GM21717 (cell line): Measurements from ENCODE around the gene DNAJB2.

ENCODE experiments used
- ATAC-seq: cut with Tn5 transposase; IDR thresholded peaks from one replicate; pipeline ENCODE4 v1.9.1; 2021; ENCODE audit warnings: mild to moderate bottlenecking, moderate library complexity; ENCODE audit not compliant: unreplicated experiment

DNAJB2 gene

DNA sequence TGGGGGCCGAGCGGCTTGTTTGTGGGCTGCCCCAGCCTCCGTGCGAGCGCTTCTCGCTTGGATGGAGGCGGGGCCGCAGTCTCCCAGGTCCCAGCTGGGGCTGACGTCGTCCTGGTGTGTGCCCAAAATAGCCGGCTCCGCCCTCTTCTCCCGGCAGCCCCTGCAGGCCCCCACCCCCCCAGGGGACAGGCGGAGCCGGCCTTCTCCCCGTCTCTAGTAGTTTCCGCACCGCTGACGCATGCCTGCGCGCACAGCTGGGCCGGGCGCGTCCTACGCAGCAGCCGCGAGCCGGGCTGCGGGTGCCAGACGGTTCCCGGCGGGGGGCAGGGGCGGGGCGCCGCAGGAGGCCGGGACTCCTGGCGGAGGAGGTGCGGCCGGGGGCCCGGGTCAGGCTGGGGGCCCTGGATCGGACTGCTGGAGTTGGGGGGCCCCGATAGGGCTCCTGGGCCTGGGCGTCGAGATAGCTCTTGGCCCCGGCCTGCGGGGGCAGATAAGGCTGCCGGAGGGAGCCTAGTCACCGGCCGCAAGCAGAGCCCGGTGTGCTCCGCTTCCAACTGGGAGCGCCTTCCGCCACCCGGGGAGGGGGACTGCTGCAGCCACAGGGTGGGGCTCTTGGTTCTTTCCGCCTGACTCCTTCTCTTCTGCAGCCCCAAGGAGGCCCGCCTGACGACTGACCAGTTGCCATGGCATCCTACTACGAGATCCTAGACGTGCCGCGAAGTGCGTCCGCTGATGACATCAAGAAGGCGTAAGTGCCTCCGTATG, at the start of gene DNAJB2:
DNAJB2 (plus strand) TSS at position 216 of the 765 bp plus-strand sequence; CDS start at position 684, 468 bp downstream.
- ATAC-seq, result peak; percentile 88

DNA sequence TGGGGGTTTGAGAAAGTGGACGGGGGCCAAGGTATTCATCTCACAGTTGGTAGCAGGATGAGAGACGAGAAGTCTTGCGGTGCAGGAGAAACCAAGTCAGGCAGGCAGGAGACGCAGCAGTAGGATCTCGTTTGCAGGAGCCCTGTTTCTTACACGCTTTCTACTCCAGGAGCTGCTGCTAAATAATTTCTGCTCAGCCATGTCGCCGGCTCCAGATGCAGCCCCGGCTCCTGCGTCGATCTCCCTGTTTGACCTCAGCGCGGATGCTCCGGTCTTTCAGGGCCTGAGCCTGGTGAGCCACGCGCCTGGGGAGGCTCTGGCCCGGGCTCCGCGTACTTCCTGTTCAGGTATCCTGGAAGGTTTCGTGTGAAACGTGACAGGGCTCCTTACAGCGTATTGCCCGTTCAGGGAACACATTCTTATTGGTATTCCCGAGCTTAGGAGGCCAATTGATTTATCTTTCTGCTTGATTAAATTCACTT, 49.1 kb upstream of the DNAJB2 start:
- peak; percentile 28 for ATAC-seq

DNA sequence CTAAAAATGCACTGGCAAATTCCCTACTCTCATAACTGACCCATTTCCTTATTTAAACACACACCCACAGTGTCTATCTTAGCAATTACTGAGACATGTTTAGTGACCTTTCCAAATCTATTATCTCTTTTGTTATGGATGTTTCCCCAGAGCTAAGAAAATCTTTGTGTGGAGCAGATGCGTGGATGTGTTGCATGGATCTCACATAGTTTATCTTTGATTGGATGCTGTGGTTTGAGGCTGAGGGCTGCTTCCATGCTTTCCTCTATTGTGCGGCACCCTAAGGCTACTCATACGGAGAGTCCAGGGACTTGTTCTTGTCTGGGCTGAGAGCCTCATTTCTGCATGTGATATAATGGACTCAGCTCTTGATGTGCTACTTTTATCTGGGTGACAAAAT, 44.8 kb upstream of the DNAJB2 start:
- ATAC-seq, result no peak

DNA sequence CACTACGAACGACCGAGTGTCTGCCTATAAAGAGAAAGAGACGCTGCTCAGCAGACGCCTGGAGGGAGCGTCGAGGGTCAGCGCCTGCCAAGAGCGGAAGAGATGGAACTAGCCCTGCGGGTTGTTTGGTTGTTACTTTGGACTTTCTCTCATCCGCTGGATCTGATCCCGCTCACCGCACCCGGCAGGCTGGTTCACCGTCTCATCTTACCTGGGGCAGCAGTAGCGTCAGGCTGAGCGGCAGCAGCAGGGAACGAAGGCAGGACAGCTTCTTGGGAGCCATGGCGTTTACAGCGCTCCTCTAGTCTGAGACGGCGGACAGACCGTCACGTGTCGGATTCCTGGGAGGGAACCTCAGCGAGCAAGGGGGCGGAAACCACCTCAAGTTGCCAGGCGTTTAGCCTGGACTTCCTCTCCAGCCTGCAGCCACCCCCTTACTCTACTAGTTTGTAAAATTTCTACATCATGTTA, 35.8 kb upstream of the DNAJB2 start:
- no peak for ATAC-seq

DNA sequence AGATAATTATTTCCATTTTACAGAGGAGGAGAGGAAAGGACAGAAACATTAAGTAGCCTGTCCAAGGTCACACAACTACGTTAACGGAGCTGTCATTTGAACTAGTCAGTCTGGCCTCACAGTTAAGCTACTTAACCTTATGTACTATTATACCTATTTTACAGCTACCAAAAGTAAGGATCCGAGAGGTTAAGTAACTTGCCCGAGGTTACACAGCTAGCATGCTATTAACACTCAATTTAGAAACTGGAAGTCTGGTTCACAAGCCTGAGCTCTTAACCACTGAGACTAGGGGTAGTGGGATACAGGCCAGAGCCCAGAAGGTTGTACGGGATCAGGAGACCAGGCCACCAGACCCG, 34.4 kb upstream of the DNAJB2 start:
- ATAC-seq, result no peak

DNA sequence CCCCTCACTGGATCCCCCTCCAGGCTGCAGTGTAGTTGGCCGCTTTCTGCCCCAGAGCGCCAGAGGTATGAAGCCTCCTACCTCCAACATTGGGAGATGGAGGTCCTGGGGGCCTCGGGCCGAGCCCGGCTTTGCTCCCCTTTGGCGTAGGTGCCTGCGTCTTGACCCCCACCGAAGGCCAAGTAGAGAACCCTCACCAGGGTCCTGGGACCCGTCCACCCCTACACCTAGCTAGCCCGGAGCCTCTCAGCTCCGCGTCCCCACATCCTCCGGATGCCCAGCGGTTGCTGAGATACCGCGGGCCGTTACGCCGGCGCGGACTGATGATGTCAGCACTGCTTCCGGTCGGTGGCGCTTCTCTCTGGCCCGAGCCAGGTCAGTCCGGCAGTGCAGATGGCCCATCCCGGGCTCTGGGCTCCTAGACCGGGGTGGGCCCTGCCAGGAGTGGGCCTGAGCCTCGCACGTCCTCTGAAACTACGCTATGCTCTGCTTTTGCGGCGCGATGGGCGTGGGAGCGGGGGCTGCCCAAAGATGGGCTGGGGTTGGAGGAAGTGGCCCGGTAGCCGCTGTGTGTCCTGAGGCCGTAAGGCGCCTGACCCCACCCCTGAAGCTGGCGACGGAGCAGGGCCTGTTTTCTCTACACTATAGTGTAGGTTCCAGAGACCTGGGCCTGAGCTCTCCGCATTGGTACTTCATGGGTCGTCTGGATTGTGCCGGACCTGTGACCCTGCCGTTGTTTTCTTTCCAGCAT, 33.8 kb upstream of the DNAJB2 start, which contains the start of the genes GLB1L and STK16:
GLB1L (minus strand) TSS at position 297 of the 751 bp plus-strand sequence. CDS start 1,871 bp downstream, outside the sequence.
STK16 (plus strand) TSS at position 332 of the 751 bp plus-strand sequence. CDS start 521 bp downstream, outside the sequence.
- peak; percentile 68 for ATAC-seq

DNA sequence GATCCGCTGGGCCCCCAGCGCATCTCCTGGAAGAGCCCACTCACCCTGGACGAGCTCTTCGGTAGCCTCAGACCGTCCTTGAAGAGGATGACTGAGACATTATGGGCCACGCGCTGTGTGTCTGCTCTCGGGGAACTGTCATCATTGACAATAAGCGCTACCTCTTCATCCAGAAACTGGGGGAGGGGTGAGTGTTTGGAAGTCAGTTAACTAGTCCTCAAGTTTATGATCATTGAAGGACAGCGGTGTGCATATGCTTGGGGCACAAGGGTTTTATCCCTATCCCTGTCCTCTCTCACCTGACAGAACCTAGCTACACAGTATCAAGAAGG, 33.3 kb upstream of the DNAJB2 start:
- no peak for ATAC-seq

DNA sequence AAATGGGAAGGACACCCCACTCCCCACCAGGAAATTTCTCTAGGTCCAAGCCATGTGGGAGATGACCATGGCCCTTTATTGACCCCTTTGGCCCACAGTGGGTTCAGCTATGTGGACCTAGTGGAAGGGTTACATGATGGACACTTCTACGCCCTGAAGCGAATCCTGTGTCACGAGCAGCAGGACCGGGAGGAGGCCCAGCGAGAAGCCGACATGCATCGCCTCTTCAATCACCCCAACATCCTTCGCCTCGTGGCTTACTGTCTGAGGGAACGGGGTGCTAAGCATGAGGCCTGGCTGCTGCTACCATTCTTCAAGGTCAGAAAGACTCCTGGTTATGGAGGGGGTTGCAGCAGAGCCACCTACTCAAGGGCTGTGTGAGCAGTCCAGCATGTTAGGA, 32.6 kb upstream of the DNAJB2 start:
- ATAC-seq, result no peak

DNA sequence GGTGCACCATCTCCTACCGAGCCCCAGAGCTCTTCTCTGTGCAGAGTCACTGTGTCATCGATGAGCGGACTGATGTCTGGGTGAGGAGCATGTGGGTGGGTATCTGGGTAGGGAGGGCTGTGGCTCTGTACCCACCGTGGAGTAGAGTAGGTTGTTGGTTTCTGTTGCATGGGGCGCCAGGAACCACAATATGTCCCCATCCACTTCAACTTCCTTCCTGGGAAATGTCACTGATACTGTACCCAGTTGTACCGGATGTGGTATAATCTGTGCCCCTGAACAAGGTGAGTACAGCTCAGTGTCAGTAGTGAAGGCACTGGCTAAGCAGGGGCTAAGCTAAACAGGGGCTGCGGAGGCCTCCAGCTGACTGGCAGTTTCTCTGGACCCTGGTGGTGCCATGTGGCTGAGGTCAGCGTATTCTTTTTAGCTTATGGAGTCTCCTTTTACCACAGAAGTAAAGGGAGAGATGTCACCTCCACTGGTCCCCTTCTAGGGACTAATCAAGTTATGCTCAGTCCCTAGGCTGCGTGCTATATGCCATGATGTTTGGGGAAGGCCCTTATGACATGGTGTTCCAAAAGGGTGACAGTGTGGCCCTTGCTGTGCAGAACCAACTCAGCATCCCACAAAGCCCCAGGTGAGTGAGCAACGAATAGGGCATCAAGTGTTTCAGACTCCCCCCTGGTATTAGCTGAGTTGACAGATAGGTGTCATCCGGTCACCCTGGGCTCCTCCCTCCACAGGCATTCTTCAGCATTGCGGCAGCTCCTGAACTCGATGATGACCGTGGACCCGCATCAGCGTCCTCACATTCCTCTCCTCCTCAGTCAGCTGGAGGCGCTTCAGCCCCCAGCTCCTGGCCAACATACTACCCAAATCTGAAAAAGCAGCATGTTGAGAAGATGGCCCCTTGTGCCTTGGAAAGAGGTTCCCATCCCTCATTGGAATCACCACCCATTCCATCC, 31.2 kb upstream of the DNAJB2 start:
- no peak for ATAC-seq

DNA sequence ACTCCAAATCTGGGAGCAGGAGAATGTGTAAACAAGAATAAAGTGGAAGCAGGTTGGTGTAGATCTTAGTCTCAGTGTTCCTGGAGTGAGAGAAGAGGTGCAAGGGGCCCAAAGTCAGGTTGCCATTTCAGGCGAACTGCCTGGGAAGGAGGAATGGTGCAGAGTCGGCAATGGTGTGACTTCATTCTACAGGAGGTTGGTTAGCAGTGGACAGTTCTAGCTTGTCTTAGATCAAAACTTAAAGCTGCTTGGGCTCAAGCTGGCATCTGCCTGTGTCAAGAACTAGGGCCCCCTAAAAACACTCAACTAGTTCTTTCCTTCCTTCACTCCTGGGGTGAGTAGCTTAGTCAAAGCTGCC, 30.3 kb upstream of the DNAJB2 start:
- ATAC-seq, result no peak

DNA sequence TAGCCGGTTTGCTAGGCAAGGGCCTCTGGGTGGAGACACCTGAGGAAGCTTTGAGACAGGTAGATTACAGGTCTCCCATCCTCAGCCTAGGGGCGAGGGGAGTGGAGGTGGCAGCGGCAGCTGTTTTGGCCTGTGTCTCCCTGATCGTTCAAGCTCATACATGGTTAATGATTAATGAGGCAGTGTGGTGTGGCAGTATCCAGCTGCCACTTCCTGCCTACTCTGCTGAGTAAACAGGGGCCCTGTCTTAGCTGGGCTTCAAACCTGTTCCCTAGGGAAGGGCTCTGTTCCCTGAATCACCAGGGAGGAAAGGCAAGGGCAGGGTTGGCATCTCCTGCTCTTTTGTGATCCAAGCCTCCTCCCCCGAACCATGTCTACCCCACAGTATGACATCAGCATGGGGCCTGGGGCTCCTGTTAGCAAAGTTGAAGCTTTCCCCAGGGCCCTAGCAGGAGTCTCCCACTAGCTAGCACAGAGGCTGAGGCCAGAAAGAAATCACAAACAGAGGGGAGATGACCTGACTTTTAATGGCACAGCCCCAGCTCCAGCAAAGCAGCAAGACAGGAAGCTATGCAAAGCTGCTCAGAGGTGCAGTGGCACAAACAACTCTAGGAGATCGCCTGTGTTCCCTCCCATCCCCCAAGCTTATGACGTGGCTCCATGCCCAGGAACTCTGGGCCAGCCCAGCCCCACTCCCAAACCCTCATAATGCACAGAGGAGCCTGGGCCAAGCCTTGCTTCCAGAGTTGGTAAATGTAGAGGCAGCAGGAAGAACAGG, 29.8 kb upstream of the DNAJB2 start:
- ATAC-seq, result peak; percentile 26

DNA sequence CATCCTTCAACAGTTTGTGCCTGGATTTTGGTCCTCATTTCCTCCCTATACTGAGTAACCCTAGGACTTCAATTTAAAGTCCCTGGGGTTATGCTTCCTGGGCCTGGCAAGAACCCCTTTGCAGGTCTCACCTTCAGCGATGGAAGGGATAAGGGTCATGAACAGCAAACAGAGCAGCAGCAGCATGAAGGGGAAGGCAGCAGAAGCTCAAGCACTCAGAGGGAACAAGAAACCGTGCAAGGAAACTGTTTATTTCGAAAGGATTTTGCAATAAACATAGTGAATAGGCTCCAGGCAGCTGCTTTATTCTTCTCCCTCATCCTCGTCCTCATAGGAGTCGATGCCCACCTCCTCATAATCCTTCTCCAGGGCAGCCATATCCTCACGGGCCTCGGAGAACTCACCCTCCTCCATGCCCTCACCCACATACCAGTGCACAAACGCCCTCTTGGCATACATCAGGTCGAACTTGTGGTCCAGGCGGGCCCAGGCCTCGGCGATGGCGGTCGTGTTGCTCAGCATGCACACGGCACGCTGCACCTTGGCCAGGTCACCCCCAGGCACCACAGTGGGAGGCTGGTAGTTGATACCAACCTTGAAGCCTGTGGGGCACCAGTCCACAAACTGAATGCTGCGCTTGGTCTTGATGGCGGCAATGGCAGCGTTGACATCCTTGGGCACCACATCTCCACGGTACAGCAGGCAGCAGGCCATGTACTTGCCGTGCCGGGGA, 29.0 kb upstream of the DNAJB2 start:
- ATAC-seq, result no peak

DNA sequence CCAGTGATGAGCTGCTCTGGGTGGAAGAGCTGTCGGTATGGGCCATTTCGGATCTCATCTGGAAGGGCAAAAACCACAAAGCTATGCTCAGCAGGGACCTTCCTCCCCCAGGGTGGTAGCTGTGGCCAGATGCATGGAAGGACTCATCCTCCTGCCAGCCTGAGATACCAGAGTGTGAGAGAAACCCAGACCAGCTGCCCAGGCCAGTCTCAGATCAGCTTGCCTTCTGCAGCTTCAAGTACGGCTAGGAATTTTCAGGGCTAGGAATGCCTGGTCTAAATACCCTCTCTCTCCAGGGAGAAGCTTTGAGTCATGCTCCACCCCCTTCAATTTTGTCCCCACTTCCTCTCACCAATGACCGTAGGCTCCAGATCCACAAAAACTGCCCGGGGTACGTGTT, 27.5 kb upstream of the DNAJB2 start:
- no peak for ATAC-seq

DNA sequence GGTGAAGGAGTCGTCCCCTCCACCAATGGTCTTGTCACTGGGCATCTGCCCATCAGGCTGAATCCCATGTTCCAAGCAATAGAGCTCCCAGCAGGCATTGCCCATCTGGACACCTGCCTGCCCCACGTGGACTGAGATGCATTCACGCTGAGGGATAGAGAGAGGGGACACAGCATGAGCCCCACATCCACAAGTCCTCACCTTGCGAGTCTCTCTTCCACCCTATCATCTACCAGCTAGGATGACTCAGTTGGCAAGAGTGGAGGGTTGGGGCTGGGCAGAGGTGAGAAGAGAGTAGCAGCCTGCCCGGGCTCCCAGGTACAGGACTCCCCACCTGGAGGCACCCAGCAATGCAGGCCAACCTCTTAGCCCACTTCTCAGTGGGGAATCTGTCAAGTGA, 27.1 kb upstream of the DNAJB2 start:
- ATAC-seq, result no peak

DNA sequence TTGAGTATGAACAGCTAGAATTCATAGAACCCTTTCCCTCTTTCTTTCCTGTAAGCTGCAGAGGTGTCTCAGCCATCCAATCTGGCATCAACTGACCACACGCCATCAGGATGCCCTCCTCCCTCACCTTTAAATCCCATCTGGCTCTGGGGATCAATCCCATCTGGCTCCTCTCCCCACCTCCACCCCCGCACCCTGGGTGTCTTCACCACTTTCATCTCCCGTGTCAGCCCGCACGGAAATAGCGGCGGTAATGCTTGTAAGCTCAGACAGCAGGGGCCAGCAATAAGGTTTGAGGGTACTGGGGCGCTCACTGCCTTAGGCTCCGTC, 26.6 kb upstream of the DNAJB2 start:
- no peak for ATAC-seq

DNA sequence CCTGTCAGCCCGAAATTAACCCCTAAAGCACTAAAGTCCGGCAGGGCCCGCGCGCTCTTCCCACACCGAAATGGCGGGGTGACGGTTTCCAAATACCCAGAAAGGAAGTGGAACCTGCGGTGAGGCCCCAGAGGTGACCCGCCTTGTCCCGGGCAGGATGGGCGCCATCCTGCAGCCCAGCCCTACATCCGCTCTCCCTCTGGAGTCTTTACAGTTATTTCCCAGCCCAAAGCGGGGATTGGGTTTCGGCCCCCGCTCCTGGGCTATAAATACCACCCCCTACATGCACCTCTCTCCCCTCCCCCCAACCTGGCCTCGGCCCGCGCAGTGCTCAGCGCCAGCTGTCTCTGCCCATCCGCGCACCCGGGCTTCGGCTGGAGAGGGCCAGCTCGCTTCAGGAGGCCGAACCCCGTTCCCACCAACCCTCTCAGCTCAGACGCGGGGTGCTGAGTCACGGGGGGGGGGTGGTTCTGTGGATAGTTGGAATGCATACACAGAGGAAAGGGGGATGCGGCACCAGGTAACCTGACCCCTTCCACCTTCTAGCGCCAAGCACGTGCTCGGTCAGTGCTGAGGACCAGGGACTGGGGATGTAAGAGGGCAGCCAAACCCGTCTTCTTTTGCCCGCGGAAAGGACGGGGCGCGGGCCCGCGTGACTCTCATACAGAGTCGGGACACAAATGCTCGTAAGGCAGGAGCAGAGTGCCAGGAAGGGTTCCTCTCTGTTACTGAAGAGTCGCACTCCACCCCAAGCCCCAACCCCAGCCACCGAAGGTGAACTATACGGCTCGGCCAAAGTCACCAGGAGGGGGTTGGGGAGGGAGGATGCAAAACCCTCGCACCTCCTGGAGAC, 26.0 kb upstream of the DNAJB2 start, which contains the start of gene TUBA4B:
TUBA4B (plus strand) TSS at position 344 of the 853 bp plus-strand sequence; CDS start at position 509, 165 bp downstream.
- ATAC-seq, result peak; percentile 30

DNA sequence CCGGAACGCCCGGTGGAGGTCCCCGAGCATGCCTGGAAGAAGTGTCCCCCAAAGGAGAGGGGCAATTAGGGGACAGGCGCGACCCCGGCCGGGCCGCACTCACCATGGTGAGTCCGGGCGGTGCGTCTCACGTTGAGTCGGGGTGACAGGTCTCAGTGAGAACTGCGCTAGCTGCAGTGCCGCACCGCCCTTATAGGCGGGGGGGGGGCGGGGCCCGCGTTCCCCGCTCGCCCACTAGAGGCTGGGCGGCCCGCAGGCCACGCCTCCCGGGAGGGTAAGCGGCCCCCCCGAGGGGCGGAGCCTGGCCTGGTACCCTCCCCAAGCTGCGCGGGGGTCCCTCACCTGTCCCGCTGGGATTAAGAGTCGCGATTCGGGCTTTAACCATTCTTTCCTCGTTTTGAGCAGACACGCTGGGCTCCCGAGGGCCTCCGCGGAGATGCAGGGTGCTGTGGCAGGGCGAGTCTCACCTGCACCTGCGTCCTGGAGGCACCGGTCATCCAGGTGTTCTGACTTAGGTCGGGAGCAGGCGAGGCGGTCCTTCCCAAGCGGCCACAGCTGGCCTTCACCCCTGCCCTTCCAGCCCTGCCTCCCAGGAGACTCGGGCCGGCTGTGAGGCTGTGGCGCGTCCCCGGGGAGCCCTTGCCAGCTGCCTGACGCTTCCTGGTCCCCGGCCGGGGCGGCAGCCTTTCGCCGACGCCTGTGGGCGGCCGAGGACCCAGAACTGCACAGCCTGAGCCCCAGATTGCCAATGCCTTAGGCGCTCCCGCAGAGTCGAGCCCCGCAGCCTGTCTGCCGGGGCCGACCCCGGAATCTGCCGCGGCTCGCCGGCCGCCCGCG, 25.2 kb upstream of the DNAJB2 start, which contains the start of gene TUBA4A:
TUBA4A (minus strand) TSS at position 166 of the 837 bp plus-strand sequence; CDS start at position 106, 60 bp downstream.
- peak; percentile 47 for ATAC-seq
